ENCODE data around the gene PPEF1.

DNA sequence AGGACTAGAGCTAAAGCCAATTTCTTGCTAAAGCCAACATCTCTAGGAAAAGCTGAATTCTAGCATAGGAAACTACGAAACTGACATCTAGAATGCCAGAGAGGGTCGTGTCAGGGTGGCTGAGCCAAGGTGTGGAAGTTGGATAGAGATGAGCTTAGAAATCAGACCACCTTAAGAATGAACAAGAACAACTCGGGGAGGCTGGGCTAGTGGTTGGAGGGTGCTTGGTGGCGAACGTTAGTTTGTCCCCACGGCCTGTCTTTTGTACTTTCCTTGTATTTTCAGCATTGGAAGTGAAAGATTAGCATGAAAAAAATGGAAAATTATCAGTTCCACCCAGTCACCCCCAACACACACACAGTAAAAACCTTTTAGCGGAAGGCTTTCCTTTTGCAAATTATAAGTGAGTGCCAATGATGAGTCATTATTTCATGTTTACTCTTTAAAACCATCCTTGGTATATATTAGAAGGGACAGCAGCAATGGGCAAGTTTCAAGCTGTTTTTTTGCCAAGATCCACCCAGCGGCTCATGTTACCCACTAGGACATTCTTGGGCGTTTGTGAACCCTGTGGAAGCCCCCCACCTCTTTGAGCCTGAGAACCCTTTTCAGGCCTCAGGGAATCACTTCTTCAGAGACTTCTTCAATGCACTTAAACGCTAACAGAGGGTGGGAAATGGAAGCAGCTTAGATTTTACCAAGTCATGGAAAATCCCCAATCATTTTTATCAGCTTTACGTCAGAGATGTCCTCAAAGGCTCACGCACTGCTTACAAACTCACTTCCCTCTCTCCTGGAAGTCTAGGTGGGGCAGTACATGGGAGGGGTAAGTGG lies 4.9 kb upstream of the PPEF1 start:
- TF ChIP-seq, protein P1, sequence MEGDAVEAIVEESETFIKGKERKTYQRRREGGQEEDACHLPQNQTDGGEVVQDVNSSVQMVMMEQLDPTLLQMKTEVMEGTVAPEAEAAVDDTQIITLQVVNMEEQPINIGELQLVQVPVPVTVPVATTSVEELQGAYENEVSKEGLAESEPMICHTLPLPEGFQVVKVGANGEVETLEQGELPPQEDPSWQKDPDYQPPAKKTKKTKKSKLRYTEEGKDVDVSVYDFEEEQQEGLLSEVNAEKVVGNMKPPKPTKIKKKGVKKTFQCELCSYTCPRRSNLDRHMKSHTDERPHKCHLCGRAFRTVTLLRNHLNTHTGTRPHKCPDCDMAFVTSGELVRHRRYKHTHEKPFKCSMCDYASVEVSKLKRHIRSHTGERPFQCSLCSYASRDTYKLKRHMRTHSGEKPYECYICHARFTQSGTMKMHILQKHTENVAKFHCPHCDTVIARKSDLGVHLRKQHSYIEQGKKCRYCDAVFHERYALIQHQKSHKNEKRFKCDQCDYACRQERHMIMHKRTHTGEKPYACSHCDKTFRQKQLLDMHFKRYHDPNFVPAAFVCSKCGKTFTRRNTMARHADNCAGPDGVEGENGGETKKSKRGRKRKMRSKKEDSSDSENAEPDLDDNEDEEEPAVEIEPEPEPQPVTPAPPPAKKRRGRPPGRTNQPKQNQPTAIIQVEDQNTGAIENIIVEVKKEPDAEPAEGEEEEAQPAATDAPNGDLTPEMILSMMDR (IDR thresholded peaks at IDR 0.05; ENCODE audit: low read depth, low read length): no peak
- TF ChIP-seq POLR2A (IDR thresholded peaks at IDR 0.05; ENCODE audit: extremely low read depth, insufficient read length) (no peak), MYC (IDR thresholded peaks at IDR 0.05; ENCODE audit: low read depth, low read length) (no peak)
- TF ChIP-seq, protein P2, sequence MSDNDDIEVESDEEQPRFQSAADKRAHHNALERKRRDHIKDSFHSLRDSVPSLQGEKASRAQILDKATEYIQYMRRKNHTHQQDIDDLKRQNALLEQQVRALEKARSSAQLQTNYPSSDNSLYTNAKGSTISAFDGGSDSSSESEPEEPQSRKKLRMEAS (IDR thresholded peaks at IDR 0.05; ENCODE audit: low read depth, low read length): no peak

All from NB4 (cell line).